Neural cell (in vitro differentiated cells): Measurements from ENCODE around the gene COQ8B.

Source experiments
- EZH2 ChIP-seq: fragments of 200-600, 300-800 bp; shearing (Covaris generic), sonication (generic); IDR thresholded peaks from 2 replicates; pipeline ENCODE4 v1.6.1; 2014; ENCODE audit warnings: antibody characterized with exemption, low read length, borderline replicate concordance, mild to moderate bottlenecking; ENCODE audit not compliant: insufficient read depth, poor library complexity, severe bottlenecking
- POLR2AphosphoS5 ChIP-seq: IDR thresholded peaks from 2 replicates; pipeline ENCODE4 v1.6.1; 2012
- RAD21 ChIP-seq: fragments of 450-650 bp; conservative IDR thresholded peaks from 2 replicates; pipeline ENCODE4 v1.6.1; 2014; ENCODE audit warnings: antibody characterized with exemption, mild to moderate bottlenecking, moderate library complexity
- SMC3 ChIP-seq: fragments of 450-650 bp; conservative IDR thresholded peaks from 2 replicates; pipeline ENCODE4 v1.6.1; 2014; ENCODE audit warnings: antibody characterized with exemption, mild to moderate bottlenecking, moderate library complexity; ENCODE audit not compliant: poor library complexity
- TF ChIP-seq, protein P1 (sequence below): fragments of 450-650 bp; IDR thresholded peaks from 2 replicates; pipeline ENCODE4 v1.5.1; 2014; ENCODE audit warnings: antibody characterized with exemption, mild to moderate bottlenecking, moderate library complexity; ENCODE audit not compliant: poor library complexity, severe bottlenecking

DNA sequence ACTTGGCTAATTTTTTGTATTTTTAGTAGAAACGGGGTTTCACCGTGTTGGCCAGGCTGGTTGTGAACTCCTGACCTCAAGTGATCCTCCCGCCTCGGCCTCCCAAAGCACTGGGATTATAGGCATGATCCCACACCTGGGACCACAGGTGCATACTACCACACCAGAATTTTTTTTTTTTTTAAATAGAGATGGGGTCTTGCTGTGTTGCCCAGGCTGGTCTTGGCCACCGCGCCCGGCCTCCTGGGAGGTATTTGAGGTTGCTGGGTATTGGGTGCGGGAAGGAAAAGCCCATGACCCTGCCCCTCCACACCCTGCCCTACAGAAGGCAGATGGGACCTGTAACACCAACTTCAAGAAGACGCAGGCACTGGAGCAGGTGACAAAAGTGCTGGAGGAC, 20.0 kb upstream of the COQ8B start:
- no peak for TF ChIP-seq POLR2AphosphoS5
- TF ChIP-seq, protein P1, sequence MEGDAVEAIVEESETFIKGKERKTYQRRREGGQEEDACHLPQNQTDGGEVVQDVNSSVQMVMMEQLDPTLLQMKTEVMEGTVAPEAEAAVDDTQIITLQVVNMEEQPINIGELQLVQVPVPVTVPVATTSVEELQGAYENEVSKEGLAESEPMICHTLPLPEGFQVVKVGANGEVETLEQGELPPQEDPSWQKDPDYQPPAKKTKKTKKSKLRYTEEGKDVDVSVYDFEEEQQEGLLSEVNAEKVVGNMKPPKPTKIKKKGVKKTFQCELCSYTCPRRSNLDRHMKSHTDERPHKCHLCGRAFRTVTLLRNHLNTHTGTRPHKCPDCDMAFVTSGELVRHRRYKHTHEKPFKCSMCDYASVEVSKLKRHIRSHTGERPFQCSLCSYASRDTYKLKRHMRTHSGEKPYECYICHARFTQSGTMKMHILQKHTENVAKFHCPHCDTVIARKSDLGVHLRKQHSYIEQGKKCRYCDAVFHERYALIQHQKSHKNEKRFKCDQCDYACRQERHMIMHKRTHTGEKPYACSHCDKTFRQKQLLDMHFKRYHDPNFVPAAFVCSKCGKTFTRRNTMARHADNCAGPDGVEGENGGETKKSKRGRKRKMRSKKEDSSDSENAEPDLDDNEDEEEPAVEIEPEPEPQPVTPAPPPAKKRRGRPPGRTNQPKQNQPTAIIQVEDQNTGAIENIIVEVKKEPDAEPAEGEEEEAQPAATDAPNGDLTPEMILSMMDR = no peak
- TF ChIP-seq SMC3 = no peak
- TF ChIP-seq RAD21 = no peak
- TF ChIP-seq EZH2 = no peak
